GM12878 (cell line): ENCODE data around the gene TLR1.

Experiments used
- MTA2 ChIP-seq: fragments of 450-650 bp; IDR thresholded peaks from 2 replicates; pipeline ENCODE4 v1.6.1; 2016; ENCODE audit warnings: low read depth, mild to moderate bottlenecking, moderate library complexity
- MXI1 ChIP-seq: fragments of 150-350 bp; IDR thresholded peaks from 2 replicates; pipeline ENCODE4 v1.6.1; 2011; ENCODE audit warnings: low read depth, mild to moderate bottlenecking, inconsistent platforms, low read length, improper control_type of control experiment
- POLR2A ChIP-seq: IDR thresholded peaks from 2 replicates; pipeline ENCODE4 v1.6.1; 2011; ENCODE audit warnings: low read depth, mild to moderate bottlenecking, low read length
- TCF3 ChIP-seq: IDR thresholded peaks from 2 replicates; pipeline ENCODE4 v1.6.1; 2012; ENCODE audit warnings: low read depth, mild to moderate bottlenecking, low read length, borderline replicate concordance; ENCODE audit not compliant: insufficient read depth
- TF ChIP-seq, protein P1 (sequence below): IDR thresholded peaks from 2 replicates; pipeline ENCODE4 v1.6.1; 2011; ENCODE audit warnings: mild to moderate bottlenecking, low read depth, low read length, moderate library complexity; ENCODE audit not compliant: insufficient replicate concordance
- TF ChIP-seq, protein P2 (sequence below), 3 experiments: IDR thresholded peaks in 2 of 3; conservative IDR thresholded peaks in 1 of 3; 2 replicates each; pipeline ENCODE4 v1.5.1; 2011; ENCODE audit warnings: low read depth in 3 of 3, low read length in 3 of 3, mild to moderate bottlenecking in 3 of 3, control low read depth in 2 of 3, moderate library complexity in 2 of 3, inconsistent platforms in 1 of 3, mixed read lengths in 1 of 3; ENCODE audit not compliant: control insufficient read depth in 2 of 3, insufficient read depth in 1 of 3; ENCODE audit errors: extremely low read depth in 1 of 3
- TF ChIP-seq, protein P3 (sequence below): IDR thresholded peaks from 2 replicates; pipeline ENCODE4 v1.6.1; 2011; ENCODE audit warnings: low read depth, mild to moderate bottlenecking, low read length, moderate library complexity, borderline replicate concordance; ENCODE audit errors: extremely low read depth

DNA sequence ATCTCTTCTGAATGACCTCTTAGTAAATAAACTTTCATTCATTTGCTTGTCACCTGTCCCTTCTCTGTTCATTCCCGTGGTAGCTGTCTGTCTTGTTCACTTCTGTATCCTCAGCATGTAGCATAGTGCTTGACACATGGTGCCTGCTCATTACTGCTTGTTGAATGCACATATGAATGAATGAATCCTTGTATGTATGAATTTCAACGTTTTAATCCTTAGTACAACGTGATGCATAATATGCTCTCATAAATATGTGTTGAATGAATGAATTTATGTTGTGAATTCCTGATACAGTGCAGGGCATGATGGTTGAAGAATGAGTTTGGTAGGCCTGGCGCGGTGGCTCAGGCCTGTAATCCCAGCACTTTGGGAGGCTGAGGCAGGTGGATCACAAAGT, 24.8 kb downstream of the TLR1 start:
- TF ChIP-seq, protein P1, sequence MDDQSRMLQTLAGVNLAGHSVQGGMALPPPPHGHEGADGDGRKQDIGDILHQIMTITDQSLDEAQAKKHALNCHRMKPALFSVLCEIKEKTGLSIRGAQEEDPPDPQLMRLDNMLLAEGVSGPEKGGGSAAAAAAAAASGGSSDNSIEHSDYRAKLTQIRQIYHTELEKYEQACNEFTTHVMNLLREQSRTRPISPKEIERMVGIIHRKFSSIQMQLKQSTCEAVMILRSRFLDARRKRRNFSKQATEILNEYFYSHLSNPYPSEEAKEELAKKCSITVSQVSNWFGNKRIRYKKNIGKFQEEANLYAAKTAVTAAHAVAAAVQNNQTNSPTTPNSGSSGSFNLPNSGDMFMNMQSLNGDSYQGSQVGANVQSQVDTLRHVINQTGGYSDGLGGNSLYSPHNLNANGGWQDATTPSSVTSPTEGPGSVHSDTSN: no peak
- TF ChIP-seq, protein P2, sequence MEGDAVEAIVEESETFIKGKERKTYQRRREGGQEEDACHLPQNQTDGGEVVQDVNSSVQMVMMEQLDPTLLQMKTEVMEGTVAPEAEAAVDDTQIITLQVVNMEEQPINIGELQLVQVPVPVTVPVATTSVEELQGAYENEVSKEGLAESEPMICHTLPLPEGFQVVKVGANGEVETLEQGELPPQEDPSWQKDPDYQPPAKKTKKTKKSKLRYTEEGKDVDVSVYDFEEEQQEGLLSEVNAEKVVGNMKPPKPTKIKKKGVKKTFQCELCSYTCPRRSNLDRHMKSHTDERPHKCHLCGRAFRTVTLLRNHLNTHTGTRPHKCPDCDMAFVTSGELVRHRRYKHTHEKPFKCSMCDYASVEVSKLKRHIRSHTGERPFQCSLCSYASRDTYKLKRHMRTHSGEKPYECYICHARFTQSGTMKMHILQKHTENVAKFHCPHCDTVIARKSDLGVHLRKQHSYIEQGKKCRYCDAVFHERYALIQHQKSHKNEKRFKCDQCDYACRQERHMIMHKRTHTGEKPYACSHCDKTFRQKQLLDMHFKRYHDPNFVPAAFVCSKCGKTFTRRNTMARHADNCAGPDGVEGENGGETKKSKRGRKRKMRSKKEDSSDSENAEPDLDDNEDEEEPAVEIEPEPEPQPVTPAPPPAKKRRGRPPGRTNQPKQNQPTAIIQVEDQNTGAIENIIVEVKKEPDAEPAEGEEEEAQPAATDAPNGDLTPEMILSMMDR (IDR thresholded peaks at IDR 0.05 in 2 of 3, conservative IDR thresholded peaks at IDR 0.05 in 1 of 3; ENCODE audit: control insufficient read depth in 2 of 3, extremely low read depth in 1 of 3, insufficient read depth in 1 of 3, low read depth in 3 of 3, low read length in 3 of 3): no peak
- TF ChIP-seq POLR2A (no peak), MTA2 (no peak), TCF3 (no peak), MXI1 (no peak)
- TF ChIP-seq, protein P3, sequence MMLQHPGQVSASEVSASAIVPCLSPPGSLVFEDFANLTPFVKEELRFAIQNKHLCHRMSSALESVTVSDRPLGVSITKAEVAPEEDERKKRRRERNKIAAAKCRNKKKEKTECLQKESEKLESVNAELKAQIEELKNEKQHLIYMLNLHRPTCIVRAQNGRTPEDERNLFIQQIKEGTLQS: no peak
